DOHH2 (cell line): Measurements from ENCODE around the gene CAPZA2.

Experiments used
- EZH2phosphoT487 ChIP-seq: fragments of 200-600 bp; sonication (generic); IDR thresholded peaks from 2 replicates; pipeline ENCODE4 v1.6.1; 2017; ENCODE audit warnings: borderline replicate concordance, mild to moderate bottlenecking, antibody characterized with exemption, low read length, moderate library complexity, mixed read lengths
- TF ChIP-seq, protein P1 (sequence below): fragments of 200-600 bp; sonication (generic); IDR thresholded peaks from one replicate; pipeline ENCODE4 v1.5.1; 2014; ENCODE audit warnings: antibody characterized with exemption, mild to moderate bottlenecking, low read depth, low read length; ENCODE audit not compliant: poor library complexity, severe bottlenecking

DNA sequence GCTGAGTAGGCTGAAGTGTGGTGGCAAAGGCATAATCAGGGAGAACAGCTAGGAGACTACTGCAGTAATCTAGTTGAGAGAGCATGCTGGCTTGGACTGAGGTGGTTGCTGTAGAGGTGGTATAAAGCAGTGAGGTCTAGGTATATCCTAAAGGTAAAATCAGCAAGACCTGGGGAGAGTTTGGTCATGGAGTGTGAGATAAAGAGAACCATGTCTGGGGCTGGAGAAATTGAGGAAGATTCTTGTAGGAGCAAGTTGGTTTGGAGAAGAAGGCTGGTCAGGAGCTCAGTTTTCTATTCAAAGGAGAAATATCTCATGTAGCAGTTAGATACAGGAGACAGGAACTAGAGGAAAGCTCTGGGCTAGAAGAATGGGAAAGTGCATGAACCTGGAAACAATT, 58.0 kb downstream of the CAPZA2 start:
- TF ChIP-seq, protein P1, sequence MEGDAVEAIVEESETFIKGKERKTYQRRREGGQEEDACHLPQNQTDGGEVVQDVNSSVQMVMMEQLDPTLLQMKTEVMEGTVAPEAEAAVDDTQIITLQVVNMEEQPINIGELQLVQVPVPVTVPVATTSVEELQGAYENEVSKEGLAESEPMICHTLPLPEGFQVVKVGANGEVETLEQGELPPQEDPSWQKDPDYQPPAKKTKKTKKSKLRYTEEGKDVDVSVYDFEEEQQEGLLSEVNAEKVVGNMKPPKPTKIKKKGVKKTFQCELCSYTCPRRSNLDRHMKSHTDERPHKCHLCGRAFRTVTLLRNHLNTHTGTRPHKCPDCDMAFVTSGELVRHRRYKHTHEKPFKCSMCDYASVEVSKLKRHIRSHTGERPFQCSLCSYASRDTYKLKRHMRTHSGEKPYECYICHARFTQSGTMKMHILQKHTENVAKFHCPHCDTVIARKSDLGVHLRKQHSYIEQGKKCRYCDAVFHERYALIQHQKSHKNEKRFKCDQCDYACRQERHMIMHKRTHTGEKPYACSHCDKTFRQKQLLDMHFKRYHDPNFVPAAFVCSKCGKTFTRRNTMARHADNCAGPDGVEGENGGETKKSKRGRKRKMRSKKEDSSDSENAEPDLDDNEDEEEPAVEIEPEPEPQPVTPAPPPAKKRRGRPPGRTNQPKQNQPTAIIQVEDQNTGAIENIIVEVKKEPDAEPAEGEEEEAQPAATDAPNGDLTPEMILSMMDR = no peak
- no peak for TF ChIP-seq EZH2phosphoT487
